Activated T-cell treated with anti-CD3 and anti-CD28 coated beads, Interleukin-2, amount 50 U/mL, for 48 hours (primary cell): ENCODE measurements around the gene ATP8B1.
A peak's percentile ranks its signal among the peaks of the same experiment; 100 is the strongest.
"Not testable (repeated sequence)": the region's sequence is repeated elsewhere in the genome, so short reads cannot be mapped to it uniquely, and the experiment has no call there.

Experiments
- DNase-seq, 2 experiments: peaks; one replicate each; pipeline ENCODE4 v3.0.0-alpha.2; 2020

Gene ATP8B1

GRCh38 chr18:57803103-57803969 lies at the start of gene ATP8B1:
Gene ATP8B1 (minus strand): TSS chr18:57803315. CDS start chr18:57731807, 71,508 bp downstream.
- peak; percentile 20 to 21 for DNase-seq

- DNase-seq, result no peak
These were observed 46.9 kb upstream of the ATP8B1 start for GRCh38 chr18:57850063-57850462.

- not testable (repeated sequence) for DNase-seq
These were observed 45.3 kb upstream of the ATP8B1 start for GRCh38 chr18:57848374-57848773.

GRCh38 chr18:57847431-57847830 lies 44.3 kb upstream of the ATP8B1 start:
- not testable (repeated sequence) for DNase-seq

GRCh38 chr18:57846258-57846657 lies 43.1 kb upstream of the ATP8B1 start:
- DNase-seq, result no peak

GRCh38 chr18:57845605-57846074 lies 42.5 kb upstream of the ATP8B1 start:
- no peak for DNase-seq

GRCh38 chr18:57844319-57844718 lies 41.2 kb upstream of the ATP8B1 start:
- no peak for DNase-seq

- no peak for DNase-seq
These were observed 40.3 kb upstream of the ATP8B1 start for GRCh38 chr18:57843386-57843785.

GRCh38 chr18:57841568-57841967 lies 38.5 kb upstream of the ATP8B1 start:
- DNase-seq, result no peak

GRCh38 chr18:57839942-57840381 lies 36.8 kb upstream of the ATP8B1 start:
- no peak for DNase-seq

GRCh38 chr18:57837917-57838548 lies 34.9 kb upstream of the ATP8B1 start:
- DNase-seq, result peak; percentile 59 to 67

GRCh38 chr18:57836557-57836956 lies 33.4 kb upstream of the ATP8B1 start:
- no peak for DNase-seq

GRCh38 chr18:57835904-57836303 lies 32.8 kb upstream of the ATP8B1 start:
- DNase-seq, result no peak

GRCh38 chr18:57834616-57835015 lies 31.5 kb upstream of the ATP8B1 start:
- no peak for DNase-seq

- DNase-seq, result peak; percentile 36 to 41
These were observed 30.5 kb upstream of the ATP8B1 start for GRCh38 chr18:57833441-57834101.

- DNase-seq, result no peak
These were observed 29.6 kb upstream of the ATP8B1 start for GRCh38 chr18:57832730-57833129.

- no peak for DNase-seq
These were observed 28.7 kb upstream of the ATP8B1 start for GRCh38 chr18:57831597-57832377.

- no peak for DNase-seq
These were observed 24.5 kb upstream of the ATP8B1 start for GRCh38 chr18:57827646-57828045.

- DNase-seq, result no peak
These were observed 23.1 kb upstream of the ATP8B1 start for GRCh38 chr18:57826252-57826651.

- not testable (repeated sequence) for DNase-seq
These were observed 17.5 kb upstream of the ATP8B1 start for GRCh38 chr18:57820583-57820982.

GRCh38 chr18:57819671-57820460 lies 16.8 kb upstream of the ATP8B1 start:
- DNase-seq, result no peak

GRCh38 chr18:57819119-57819518 lies 16.0 kb upstream of the ATP8B1 start:
- no peak for DNase-seq
